ENCODE measurements around the gene STAG1. TPM values are rescaled to one million over a fixed set of nuclear protein-coding genes. Genes with fewer than 3 reads are reported as not detected.
"Not testable (repeated sequence)": the region's sequence is repeated elsewhere in the genome, so short reads cannot be mapped to it uniquely, and the experiment has no call there.

Gene STAG1
- total RNA-seq, 4 donors from 2014 or later = 32.6 to 44.0 (median 40.5) TPM

GRCh38 chr3:136583823-136584222, 168.4 kb downstream of the STAG1 start:
- Histone ChIP-seq H3K4me3 (no peak overlapping the region), H3K4me1 (peaks cover 0 to 3% (median 0%) of the 10 kb centered on the region in 4 donors), H3K27ac (replicated peaks in 1 of 4) (no peak overlapping the region), H3K36me3 (peaks cover 0 to 7% (median 3%) of the 10 kb centered on the region in 4 donors), H3K27me3 (no peaks in the 10 kb centered on the region), H3K9me3 (no peaks in the 10 kb centered on the region)
- no peak for DNase-seq (ENCODE audit: extremely low spot score)
- TF ChIP-seq CTCF (IDR thresholded peaks at IDR 0.05) = no peak
- no peak for TF ChIP-seq POLR2AphosphoS5 (IDR thresholded peaks at IDR 0.05)
- TF ChIP-seq POLR2A (IDR thresholded peaks at IDR 0.05; ENCODE audit: low read depth) = no peak
- TF ChIP-seq EP300 (IDR thresholded peaks at IDR 0.05) = no peak
- 96% methylated on average over 2 of the region's 2 CpGs for WGBS
- intact Hi-C loops (cut with DNase I) = no loop called here

- Histone ChIP-seq H3K36me3 (peaks cover 0 to 5% (median 0%) of the 10 kb centered on the region in 4 donors), H3K4me3 (no peak overlapping the region), H3K4me1 (no peaks in the 10 kb centered on the region), H3K27me3 (no peaks in the 10 kb centered on the region), H3K9me3 (peaks cover 0 to 6% (median 0%) of the 10 kb centered on the region in 4 donors), H3K27ac (replicated peaks in 1 of 4) (no peak overlapping the region)
- intact Hi-C loops (cut with DNase I) = no loop called here
- WGBS = 100% methylated on average over 3 of the region's 3 CpGs
- DNase-seq (ENCODE audit: extremely low spot score) = no peak
- TF ChIP-seq POLR2AphosphoS5 (IDR thresholded peaks at IDR 0.05) = no peak
- TF ChIP-seq CTCF (IDR thresholded peaks at IDR 0.05) = no peak
- TF ChIP-seq POLR2A (IDR thresholded peaks at IDR 0.05; ENCODE audit: low read depth) = no peak
- TF ChIP-seq EP300 (IDR thresholded peaks at IDR 0.05) = no peak
These were observed 174.4 kb downstream of the STAG1 start for GRCh38 chr3:136577791-136578190.

- WGBS = 82% methylated on average over 6 of the region's 6 CpGs
- DNase-seq (ENCODE audit: extremely low spot score) = no peak
- Histone ChIP-seq H3K9me3 (peaks cover 0 to 6% (median 0%) of the 10 kb centered on the region in 4 donors), H3K27ac (replicated peaks in 1 of 4) (no peak overlapping the region), H3K27me3 (no peaks in the 10 kb centered on the region), H3K4me1 (no peaks in the 10 kb centered on the region), H3K36me3 (peaks cover 0 to 5% (median 0%) of the 10 kb centered on the region in 4 donors), H3K4me3 (no peak overlapping the region)
- TF ChIP-seq POLR2A (IDR thresholded peaks at IDR 0.05; ENCODE audit: low read depth) = no peak
- TF ChIP-seq CTCF (IDR thresholded peaks at IDR 0.05) = no peak
- intact Hi-C loops (cut with DNase I) = no loop called here
These were observed 175.7 kb downstream of the STAG1 start for GRCh38 chr3:136576279-136577009.

GRCh38 chr3:136567599-136568188, 184.5 kb downstream of the STAG1 start:
- no peak overlapping the region for H3K27ac ChIP-seq (replicated peaks in 1 of 4)
- no peaks in the 10 kb centered on the region for H3K27me3 ChIP-seq
- no peaks in the 10 kb centered on the region for H3K4me1 ChIP-seq
- no peak for DNase-seq (ENCODE audit: extremely low spot score)
- intact Hi-C loops (cut with DNase I) = no loop called here
- no peaks in the 10 kb centered on the region for H3K9me3 ChIP-seq
- TF ChIP-seq POLR2AphosphoS5 (IDR thresholded peaks at IDR 0.05) (no peak), CTCF (IDR thresholded peaks at IDR 0.05) (no peak), EP300 (IDR thresholded peaks at IDR 0.05) (no peak), POLR2A (IDR thresholded peaks at IDR 0.05; ENCODE audit: low read depth) (no peak)
- 97% methylated on average over 2 of the region's 2 CpGs for WGBS
- H3K4me3 ChIP-seq = no peak overlapping the region
- H3K36me3 ChIP-seq = peaks cover 0 to 15% (median 0%) of the 10 kb centered on the region in 4 donors

- WGBS = 96% methylated on average over 1 of the region's 1 CpG
- H3K27ac ChIP-seq (replicated peaks in 1 of 4); H3K4me3 ChIP-seq; DNase-seq (ENCODE audit: extremely low spot score); H3K27me3 ChIP-seq; H3K9me3 ChIP-seq; intact Hi-C loops (cut with DNase I); H3K4me1 ChIP-seq: not testable (repeated sequence)
- H3K36me3 ChIP-seq = peaks cover 0 to 15% (median 0%) of the 10 kb centered on the region in 4 donors
These were observed 187.2 kb downstream of the STAG1 start for GRCh38 chr3:136564962-136565361.

Measured in esophagus muscularis mucosa (tissue), 4 donors.